NCI-H1092 (cell line): ENCODE results near the gene PHIP.
"Not testable (repeated sequence)": the region's sequence is repeated elsewhere in the genome, so short reads cannot be mapped to it uniquely, and the experiment has no call there.

Source experiments
- DNase-seq: peaks from one replicate; lab custom pipeline; 2025; lab: John Stamatoyannopoulos, UW

Gene PHIP

GRCh38 chr6:79078075-79078969, at the start of gene PHIP:
Gene PHIP (minus strand): TSS chr6:79078254. CDS start chr6:79078068, 186 bp downstream.
- DNase-seq = peak; percentile 94

DNA sequence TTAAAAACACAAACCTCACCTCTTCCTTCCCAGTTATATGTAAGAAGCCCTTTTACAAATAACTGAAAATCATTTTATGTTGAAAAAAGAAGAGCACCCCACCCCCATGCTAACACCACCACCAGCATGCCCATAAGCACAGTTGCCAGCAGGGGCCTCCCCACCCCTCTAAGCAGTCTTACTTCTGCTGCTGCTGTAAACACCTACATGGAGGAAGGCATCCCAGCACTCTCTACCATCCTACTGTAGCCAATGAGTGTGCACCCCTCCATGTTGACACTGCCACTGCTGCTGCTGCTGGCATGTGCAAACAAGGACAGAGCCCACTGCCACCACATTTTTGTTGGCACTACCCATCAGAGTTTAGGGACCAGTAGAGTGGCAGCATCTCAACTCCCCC, 49.6 kb upstream of the PHIP start:
- no peak for DNase-seq

DNA sequence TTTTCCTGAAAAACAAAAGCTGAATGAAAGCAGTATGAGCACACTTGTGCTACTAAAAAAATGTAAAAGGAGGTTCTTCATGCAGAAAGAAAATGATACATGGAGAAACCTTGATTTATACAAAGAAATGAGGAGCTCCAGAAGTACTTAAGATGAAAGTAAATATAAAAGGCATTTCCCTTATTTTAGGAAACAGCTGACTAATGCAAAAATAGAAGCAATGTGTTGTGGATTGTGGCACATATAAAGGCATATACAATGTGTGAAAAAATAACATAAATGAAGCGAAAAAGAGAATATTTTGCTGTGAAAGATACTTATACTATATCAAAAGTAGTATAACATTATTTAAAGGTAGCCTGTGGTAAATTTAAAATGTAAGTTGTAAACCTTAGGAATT, 41.2 kb upstream of the PHIP start:
- DNase-seq = no peak

GRCh38 chr6:79117752-79118151, 39.7 kb upstream of the PHIP start:
- DNase-seq = no peak

DNA sequence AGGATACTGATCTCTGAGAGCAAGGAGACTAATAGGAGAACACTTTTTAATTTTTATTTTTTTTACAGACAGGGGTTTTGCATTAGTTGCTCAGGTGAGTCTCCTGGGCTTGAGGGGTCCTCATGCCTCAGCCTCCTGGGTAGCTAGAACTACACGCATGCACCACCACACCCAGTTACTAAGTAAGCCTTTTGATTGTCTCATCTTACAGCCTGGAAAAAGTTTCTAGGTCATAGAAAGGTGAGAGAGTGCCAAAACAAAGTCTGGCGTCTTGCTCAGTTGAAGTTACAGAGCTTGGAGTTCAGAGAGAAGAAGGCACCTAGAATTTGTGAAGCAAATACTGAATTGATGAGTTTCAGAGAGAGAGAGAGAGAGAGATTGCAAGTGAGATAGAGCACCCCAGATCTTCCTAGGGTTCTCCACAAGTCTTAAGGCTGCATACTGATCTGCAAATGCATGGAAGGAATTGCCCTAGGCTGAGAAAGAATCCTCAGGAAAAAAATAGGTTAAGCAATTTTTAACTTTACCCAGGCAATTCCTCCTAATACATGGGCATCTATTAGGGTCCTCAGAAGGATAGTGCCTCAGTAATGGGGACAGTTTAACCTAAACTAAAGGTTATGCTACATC, 37.6 kb upstream of the PHIP start:
- DNase-seq = no peak

DNA sequence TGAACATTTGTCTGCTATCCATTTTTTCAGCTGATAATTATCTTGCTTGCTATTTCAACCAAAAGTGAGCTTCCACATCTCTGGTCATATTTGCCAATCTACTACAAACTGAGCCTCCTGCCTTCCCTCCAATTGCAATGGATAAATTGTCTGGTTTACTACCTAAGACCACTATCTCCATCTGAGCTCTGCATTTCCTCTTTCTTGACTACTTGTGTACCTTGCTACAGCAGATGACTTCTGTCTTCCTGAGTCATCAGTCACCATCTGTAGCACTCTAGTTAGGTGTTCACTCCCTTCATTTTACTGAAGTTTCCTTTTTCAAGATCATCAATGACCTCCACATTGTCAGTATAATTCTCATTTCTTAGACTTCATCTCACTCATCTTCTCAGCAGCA, 33.5 kb upstream of the PHIP start:
- DNase-seq = no peak

GRCh38 chr6:79101164-79101563, 23.1 kb upstream of the PHIP start:
- no peak for DNase-seq

DNA sequence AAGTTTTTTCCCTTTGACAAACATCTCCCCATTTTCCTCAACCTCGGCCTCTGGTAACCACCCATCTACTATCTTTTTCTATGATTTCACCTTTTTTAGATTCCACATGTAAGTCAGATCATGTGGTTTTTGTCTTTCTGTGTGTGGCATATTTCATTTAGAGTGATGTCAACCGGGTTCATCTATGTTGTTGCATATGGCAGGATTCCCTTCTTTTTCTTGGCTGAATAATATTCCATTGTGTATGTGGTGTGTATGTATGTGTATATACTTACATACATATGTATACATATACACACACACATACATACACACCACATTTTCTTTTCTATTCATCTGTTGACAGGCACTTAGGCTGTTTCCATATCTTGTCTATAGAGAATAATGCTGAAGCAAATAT, 22.2 kb upstream of the PHIP start:
- no peak for DNase-seq

DNA sequence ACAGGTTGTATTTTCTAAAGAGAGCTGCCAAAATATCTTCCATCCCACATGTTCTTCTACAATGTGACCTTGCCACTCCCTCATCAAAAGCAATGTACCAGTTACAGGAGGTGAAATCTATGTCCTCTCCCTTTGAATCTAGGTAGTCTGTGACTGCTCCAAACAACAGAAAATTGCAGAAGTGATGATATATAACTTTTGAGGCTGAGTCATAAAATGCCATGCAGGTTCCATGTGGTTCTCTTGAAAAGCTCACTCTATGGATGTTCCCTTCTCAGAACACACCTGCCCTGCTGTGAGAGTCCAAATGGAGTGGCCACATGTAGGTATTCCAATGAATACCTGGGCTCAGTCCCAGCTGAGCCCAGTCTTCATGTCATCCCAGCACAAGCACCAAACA, 16.9 kb upstream of the PHIP start:
- no peak for DNase-seq

- DNase-seq = not testable (repeated sequence)
Measured at GRCh38 chr6:79091801-79092200, 13.7 kb upstream of the PHIP start.

DNA sequence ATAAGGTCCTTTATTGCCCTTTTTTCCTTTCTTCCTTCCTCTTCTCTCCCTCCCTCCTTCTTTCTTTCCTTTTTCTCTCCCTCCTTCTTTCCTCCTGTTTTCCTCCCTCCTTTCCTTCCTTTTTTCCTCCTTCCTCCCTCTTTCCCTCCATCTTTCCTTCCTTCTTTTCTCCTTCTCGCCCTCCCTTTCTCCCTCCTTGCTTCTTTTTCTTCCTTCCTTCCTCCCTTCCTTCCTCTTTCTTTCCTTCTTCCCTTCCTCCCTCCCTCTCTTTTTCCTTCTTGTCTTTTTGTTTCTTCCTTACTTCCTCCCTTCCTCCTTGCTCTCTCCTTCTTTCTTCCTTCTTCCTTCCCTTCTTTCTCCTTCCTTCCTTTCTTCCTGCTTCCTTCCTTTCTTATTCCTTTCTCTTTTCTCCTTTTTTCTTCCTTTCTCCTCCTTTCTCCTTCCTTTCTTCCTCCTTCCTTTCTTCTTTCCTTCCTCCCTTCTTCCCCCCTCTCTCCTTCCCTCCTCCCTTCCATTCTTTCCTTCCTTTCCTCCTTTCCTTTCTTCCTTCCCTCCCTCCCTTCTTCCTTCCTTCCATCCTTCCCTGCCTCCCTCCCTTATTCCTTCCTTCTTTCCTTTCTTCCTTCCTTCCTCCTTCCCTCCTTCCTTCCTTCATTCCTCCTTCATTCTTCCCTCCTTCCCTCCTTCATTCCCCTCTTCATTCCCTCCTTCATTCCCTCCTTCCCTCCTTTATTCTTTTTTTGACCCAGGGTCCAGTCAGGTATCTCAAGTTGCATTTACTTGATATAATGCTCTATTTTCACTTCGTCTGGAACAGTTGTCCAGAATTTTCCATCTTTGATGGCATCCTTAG, 11.7 kb upstream of the PHIP start:
- no peak for DNase-seq

GRCh38 chr6:79084693-79085092, 6.6 kb upstream of the PHIP start:
- DNase-seq = no peak

- no peak for DNase-seq
Measured at GRCh38 chr6:79082304-79082703, 4.2 kb upstream of the PHIP start.

DNA sequence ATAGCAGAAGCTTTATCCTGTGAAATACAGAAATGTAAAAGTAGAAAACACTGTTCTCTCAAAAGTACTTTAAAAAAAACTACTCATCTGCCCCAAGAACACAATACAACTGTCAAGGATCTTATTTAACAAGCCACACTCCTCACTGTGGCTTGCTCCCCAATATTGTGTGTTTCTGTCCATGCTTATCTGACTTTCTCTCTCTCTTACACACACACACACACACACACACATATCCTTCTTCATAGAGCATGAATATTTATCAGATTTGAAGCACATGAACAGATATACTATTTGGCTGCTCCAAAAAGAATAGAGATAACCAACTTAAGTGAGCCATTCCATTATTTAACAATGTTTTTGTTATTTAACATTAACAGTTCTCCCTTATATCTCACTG, 3.6 kb upstream of the PHIP start:
- no peak for DNase-seq

- DNase-seq = no peak
Measured at GRCh38 chr6:79079561-79080041, 1.5 kb upstream of the PHIP start.

GRCh38 chr6:79077715-79078074, 359 bp downstream of the PHIP start:
- peak; percentile 34 for DNase-seq

- peak; percentile 73 for DNase-seq
Measured at GRCh38 chr6:79076782-79077641, 1.0 kb downstream of the PHIP start.

- no peak for DNase-seq
Measured at GRCh38 chr6:79076160-79076559, 1.9 kb downstream of the PHIP start.

GRCh38 chr6:79073888-79074287, 4.2 kb downstream of the PHIP start:
- DNase-seq = no peak

DNA sequence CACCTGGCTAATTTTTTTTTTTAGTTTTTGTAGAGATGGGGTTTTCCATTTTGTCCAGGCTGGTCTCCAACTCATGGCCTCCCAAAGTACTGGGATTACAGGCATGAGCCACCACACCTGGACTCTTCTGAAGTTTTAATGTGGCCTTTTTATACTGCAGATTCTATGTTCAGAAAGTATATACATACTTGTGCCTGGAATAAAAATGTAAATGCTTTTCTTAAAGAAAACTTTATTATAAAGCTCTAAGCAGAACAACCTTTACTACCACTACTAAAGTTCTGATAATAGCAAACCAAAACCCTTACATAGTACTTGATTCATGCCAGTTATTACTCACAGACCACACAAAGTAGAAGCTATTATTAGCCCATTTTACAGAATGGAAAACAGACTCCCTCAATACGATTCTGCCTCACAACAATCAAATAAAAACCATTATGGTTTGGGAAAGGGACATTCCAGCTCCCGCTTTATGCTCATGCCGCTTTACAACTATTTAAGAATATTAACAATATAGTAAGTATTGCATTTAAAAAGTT, 5.3 kb downstream of the PHIP start:
- DNase-seq = no peak

DNA sequence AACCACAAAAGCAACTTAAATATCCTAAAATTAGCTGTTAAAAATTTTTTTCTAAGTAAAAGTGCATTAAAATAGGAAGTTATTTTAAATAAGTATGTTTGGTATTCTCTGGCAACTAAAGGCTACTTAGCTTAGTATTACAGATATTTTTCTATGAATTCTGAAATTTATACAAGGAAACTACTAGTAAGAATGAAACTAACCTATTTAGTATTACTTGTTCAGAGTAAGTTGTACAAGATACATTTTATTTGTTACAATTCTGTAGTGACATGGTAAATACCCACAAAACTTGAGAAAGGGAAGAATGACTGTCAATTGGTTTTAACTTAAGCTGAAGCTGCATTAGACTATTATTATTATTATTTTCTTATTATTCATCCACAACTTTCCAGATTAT, 6.5 kb downstream of the PHIP start:
- DNase-seq = no peak
